HG03469 (cell line): ENCODE measurements around the gene SDF2L1.
A peak's percentile ranks its signal among the peaks of the same experiment; 100 is the strongest.
"Not testable (repeated sequence)": the region's sequence is repeated elsewhere in the genome, so short reads cannot be mapped to it uniquely, and the experiment has no call there.

Source experiments
- ATAC-seq: cut with Tn5 transposase; IDR thresholded peaks from one replicate; pipeline ENCODE4 v1.9.1; 2021; ENCODE audit warnings: mild to moderate bottlenecking, moderate library complexity, moderate number of reproducible peaks; ENCODE audit not compliant: unreplicated experiment

SDF2L1 gene

GRCh38 chr22:21635771-21636510, 6.2 kb upstream of the SDF2L1 start:
- no peak for ATAC-seq

GRCh38 chr22:21636629-21637218, 5.4 kb upstream of the SDF2L1 start:
- ATAC-seq, result no peak

- not testable (repeated sequence) for ATAC-seq
These were observed 4.7 kb upstream of the SDF2L1 start for GRCh38 chr22:21637450-21637849.

GRCh38 chr22:21639359-21639758, 2.7 kb upstream of the SDF2L1 start:
- no peak for ATAC-seq

GRCh38 chr22:21640810-21641209, 1.3 kb upstream of the SDF2L1 start:
- no peak for ATAC-seq

- no peak for ATAC-seq
These were observed 699 bp upstream of the SDF2L1 start for GRCh38 chr22:21641417-21641788.

- no peak for ATAC-seq
These were observed 714 bp downstream of the SDF2L1 start for GRCh38 chr22:21642584-21643448.

- ATAC-seq, result no peak
These were observed 1.6 kb downstream of the SDF2L1 start for GRCh38 chr22:21643533-21644357.

GRCh38 chr22:21645513-21645912, 3.4 kb downstream of the SDF2L1 start:
- not testable (repeated sequence) for ATAC-seq

GRCh38 chr22:21646608-21647590, 4.8 kb downstream of the SDF2L1 start:
- ATAC-seq, result no peak

- ATAC-seq, result no peak
These were observed 8.2 kb downstream of the SDF2L1 start for GRCh38 chr22:21650280-21650679.

GRCh38 chr22:21650823-21651520, 8.9 kb downstream of the SDF2L1 start:
- ATAC-seq, result no peak

GRCh38 chr22:21651521-21652009, 9.5 kb downstream of the SDF2L1 start:
- ATAC-seq, result no peak

GRCh38 chr22:21652010-21652546, 10.0 kb downstream of the SDF2L1 start:
- ATAC-seq, result peak; percentile 80

- no peak for ATAC-seq
These were observed 10.7 kb downstream of the SDF2L1 start for GRCh38 chr22:21652547-21653545.

GRCh38 chr22:21657020-21657359, 14.9 kb downstream of the SDF2L1 start:
- ATAC-seq, result no peak

- ATAC-seq, result no peak
These were observed 15.4 kb downstream of the SDF2L1 start for GRCh38 chr22:21657360-21658032.
